HL-60 (cell line): ENCODE data around the gene CNIH3.

Experiments used
- DNase-seq, 2 experiments: peaks; one replicate each; pipeline ENCODE4 v3.0.0-alpha.2; 2010 to 2020; ENCODE audit warnings: low read depth in 1 of 2, low spot score in 1 of 2
- H3K27ac ChIP-seq: fragments of 250-450 bp; sonication (Bioruptor Pico); replicated peaks from 2 replicates; pipeline ENCODE4 v1.5.1; 2020; ENCODE audit warnings: mild to moderate bottlenecking, moderate library complexity
- H3K27me3 ChIP-seq: fragments of 250-450 bp; sonication (Bioruptor Pico); 2 replicates; pipeline ENCODE4 v1.5.1; 2021; ENCODE audit warnings: mild to moderate bottlenecking, moderate library complexity; ENCODE audit not compliant: insufficient read depth, poor library complexity, severe bottlenecking
- H3K4me3 ChIP-seq: replicated peaks from 2 replicates; pipeline ENCODE4 v1.5.1; 2011; ENCODE audit warnings: mild to moderate bottlenecking, control low read depth, low read length; ENCODE audit not compliant: insufficient read depth
- GABPA ChIP-seq: IDR thresholded peaks from 2 replicates; pipeline ENCODE4 v1.6.1; 2012; ENCODE audit warnings: low read depth
- POLR2AphosphoS5 ChIP-seq: IDR thresholded peaks from 2 replicates; pipeline ENCODE4 v1.6.1; 2012; ENCODE audit warnings: low read depth
- SPI1 ChIP-seq: IDR thresholded peaks from 2 replicates; pipeline ENCODE4 v1.6.1; 2012; ENCODE audit warnings: low read depth, mild to moderate bottlenecking, borderline replicate concordance
- TF ChIP-seq, protein P1 (sequence below): IDR thresholded peaks from one replicate; pipeline ENCODE4 v1.5.1; 2011; ENCODE audit warnings: low read length, control low read depth, inconsistent platforms; ENCODE audit not compliant: insufficient read depth
- TF ChIP-seq, protein P2 (sequence below): IDR thresholded peaks from 2 replicates; pipeline ENCODE4 v1.6.1; 2012; ENCODE audit warnings: low read depth; ENCODE audit not compliant: insufficient replicate concordance

Gene CNIH3

DNA sequence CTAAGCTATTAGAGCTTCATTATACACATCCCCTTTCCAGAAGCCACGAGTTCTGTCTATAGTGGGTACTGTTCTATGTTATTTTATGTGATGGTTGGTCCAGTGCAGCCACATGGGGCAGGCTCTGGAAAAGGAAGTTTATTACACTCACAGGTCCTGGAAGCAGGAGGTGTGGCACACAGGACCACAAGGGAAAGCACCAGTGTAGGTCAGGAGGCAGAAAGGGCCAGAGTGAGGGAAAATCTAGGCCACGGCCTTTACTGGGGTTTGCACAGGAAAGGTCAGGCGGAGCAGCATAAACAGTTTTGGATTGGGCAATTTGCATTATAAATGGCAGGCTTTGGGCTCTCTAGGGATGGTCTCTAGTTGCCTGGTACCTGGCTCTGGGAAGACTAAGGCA, 21.8 kb upstream of the CNIH3 start:
- no peak for TF ChIP-seq GABPA
- TF ChIP-seq, protein P1, sequence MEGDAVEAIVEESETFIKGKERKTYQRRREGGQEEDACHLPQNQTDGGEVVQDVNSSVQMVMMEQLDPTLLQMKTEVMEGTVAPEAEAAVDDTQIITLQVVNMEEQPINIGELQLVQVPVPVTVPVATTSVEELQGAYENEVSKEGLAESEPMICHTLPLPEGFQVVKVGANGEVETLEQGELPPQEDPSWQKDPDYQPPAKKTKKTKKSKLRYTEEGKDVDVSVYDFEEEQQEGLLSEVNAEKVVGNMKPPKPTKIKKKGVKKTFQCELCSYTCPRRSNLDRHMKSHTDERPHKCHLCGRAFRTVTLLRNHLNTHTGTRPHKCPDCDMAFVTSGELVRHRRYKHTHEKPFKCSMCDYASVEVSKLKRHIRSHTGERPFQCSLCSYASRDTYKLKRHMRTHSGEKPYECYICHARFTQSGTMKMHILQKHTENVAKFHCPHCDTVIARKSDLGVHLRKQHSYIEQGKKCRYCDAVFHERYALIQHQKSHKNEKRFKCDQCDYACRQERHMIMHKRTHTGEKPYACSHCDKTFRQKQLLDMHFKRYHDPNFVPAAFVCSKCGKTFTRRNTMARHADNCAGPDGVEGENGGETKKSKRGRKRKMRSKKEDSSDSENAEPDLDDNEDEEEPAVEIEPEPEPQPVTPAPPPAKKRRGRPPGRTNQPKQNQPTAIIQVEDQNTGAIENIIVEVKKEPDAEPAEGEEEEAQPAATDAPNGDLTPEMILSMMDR = no peak
- TF ChIP-seq SPI1 = no peak
- TF ChIP-seq, protein P2, sequence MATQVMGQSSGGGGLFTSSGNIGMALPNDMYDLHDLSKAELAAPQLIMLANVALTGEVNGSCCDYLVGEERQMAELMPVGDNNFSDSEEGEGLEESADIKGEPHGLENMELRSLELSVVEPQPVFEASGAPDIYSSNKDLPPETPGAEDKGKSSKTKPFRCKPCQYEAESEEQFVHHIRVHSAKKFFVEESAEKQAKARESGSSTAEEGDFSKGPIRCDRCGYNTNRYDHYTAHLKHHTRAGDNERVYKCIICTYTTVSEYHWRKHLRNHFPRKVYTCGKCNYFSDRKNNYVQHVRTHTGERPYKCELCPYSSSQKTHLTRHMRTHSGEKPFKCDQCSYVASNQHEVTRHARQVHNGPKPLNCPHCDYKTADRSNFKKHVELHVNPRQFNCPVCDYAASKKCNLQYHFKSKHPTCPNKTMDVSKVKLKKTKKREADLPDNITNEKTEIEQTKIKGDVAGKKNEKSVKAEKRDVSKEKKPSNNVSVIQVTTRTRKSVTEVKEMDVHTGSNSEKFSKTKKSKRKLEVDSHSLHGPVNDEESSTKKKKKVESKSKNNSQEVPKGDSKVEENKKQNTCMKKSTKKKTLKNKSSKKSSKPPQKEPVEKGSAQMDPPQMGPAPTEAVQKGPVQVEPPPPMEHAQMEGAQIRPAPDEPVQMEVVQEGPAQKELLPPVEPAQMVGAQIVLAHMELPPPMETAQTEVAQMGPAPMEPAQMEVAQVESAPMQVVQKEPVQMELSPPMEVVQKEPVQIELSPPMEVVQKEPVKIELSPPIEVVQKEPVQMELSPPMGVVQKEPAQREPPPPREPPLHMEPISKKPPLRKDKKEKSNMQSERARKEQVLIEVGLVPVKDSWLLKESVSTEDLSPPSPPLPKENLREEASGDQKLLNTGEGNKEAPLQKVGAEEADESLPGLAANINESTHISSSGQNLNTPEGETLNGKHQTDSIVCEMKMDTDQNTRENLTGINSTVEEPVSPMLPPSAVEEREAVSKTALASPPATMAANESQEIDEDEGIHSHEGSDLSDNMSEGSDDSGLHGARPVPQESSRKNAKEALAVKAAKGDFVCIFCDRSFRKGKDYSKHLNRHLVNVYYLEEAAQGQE = no peak
- no peak for TF ChIP-seq POLR2AphosphoS5
- Histone ChIP-seq H3K4me3 (no peak overlapping the region), H3K27ac (no peak overlapping the region), H3K27me3 (no peaks in the 10 kb centered on the region)
- no peak for DNase-seq

DNA sequence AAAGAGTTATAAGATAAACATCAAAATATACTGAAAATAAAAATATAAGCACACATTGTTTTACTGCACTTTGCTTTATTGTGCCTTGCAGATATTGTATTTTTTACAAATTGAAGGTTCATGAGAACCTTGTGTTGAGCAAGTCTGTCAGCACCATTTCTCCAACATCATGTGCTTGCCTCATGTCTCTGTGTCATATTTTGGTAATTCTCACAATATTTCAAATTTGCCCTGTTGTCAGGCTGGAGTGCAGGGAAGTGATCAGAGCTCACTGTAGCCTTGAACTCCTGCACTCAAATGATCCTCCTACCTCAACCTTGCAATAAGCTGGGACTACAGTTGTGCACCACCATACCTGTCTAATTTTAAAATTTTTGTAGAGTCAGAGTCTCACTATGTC, 21.3 kb upstream of the CNIH3 start:
- TF ChIP-seq POLR2AphosphoS5 (no peak), GABPA (no peak), SPI1 (no peak)
- TF ChIP-seq, protein P1 = no peak
- TF ChIP-seq, protein P2 = no peak
- no peak overlapping the region for H3K4me3 ChIP-seq
- H3K27ac ChIP-seq = no peak overlapping the region
- no peak for DNase-seq
- H3K27me3 ChIP-seq = no peaks in the 10 kb centered on the region

DNA sequence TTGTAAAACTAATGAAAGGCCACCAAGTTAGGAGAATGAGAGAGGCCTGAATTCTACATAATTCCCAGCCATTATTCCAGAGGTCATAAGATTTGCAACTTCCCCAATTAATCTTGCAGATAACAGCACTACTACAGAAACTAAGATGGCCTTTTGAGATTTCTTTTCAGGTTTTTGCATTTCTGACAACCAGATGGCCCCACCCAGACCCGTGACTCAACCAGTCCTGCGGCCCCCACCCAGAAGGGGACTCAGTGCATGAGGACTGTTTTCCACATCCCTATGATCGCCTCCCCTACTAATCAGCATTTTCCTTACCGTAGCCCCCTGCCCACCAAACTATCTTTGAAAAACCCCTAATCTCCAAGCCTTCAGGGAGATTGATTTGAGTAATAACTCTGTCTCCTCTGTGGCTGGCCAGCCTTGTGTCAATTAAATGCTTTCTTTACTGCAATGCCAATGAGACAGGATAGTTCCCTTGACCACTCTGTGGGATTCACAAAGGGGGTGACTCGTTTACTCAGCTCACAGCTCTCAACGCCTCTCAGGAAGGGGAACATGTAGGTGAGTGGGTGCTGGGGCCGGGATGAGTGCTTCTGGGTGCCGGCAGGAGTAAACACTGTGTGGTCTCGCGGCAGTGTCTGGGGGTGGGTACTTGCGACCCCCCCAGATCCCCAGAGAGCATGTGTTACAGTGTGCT, 10.5 kb upstream of the CNIH3 start:
- Histone ChIP-seq H3K4me3 (no peak overlapping the region), H3K27ac (no peak overlapping the region), H3K27me3 (peaks cover 4% of the 10 kb centered on the region)
- TF ChIP-seq SPI1 (no peak), GABPA (no peak), POLR2AphosphoS5 (no peak)
- TF ChIP-seq, protein P1 = no peak
- TF ChIP-seq, protein P2 = no peak
- no peak for DNase-seq
